Fibroblast of skin of abdomen (primary cell): ENCODE measurements around the gene CFD.
A peak's percentile ranks its signal among the peaks of the same experiment; 100 is the strongest.
"Not testable (repeated sequence)": the region's sequence is repeated elsewhere in the genome, so short reads cannot be mapped to it uniquely, and the experiment has no call there.

Experiments used
- DNase-seq: peaks from one replicate; pipeline ENCODE4 v3.0.0-alpha.2; 2013

The CFD gene

GRCh38 chr19:871446-872265 lies 12.2 kb downstream of the CFD start:
- peak; percentile 18 for DNase-seq

- DNase-seq: peak; percentile 74
These were observed 12.9 kb downstream of the CFD start for GRCh38 chr19:872266-872951.

GRCh38 chr19:873084-873483 lies 13.6 kb downstream of the CFD start:
- DNase-seq: peak; percentile 61

- DNase-seq: no peak
These were observed 14.1 kb downstream of the CFD start for GRCh38 chr19:873561-874041.

- DNase-seq: no peak
These were observed 15.9 kb downstream of the CFD start for GRCh38 chr19:875265-875879.

GRCh38 chr19:876089-876488 lies 16.6 kb downstream of the CFD start:
- no peak for DNase-seq

GRCh38 chr19:876780-877314 lies 17.4 kb downstream of the CFD start:
- no peak for DNase-seq

GRCh38 chr19:877992-878660 lies 18.7 kb downstream of the CFD start:
- not testable (repeated sequence) for DNase-seq

- not testable (repeated sequence) for DNase-seq
These were observed 19.5 kb downstream of the CFD start for GRCh38 chr19:878751-879561.

GRCh38 chr19:879711-880438 lies 20.4 kb downstream of the CFD start:
- no peak for DNase-seq

- no peak for DNase-seq
These were observed 22.1 kb downstream of the CFD start for GRCh38 chr19:881385-882071.

- no peak for DNase-seq
These were observed 23.5 kb downstream of the CFD start for GRCh38 chr19:882871-883497.

GRCh38 chr19:883661-884211 lies 24.3 kb downstream of the CFD start:
- DNase-seq: no peak

- no peak for DNase-seq
These were observed 25.2 kb downstream of the CFD start for GRCh38 chr19:884420-885211.

- DNase-seq: no peak
These were observed 26.2 kb downstream of the CFD start for GRCh38 chr19:885536-886224.

- DNase-seq: peak; percentile 62
These were observed 27.6 kb downstream of the CFD start for GRCh38 chr19:887072-887471.

- no peak for DNase-seq
These were observed 28.1 kb downstream of the CFD start for GRCh38 chr19:887599-887998.
